GM18867 (cell line): ENCODE measurements around the gene RXRB.
"Not testable (repeated sequence)": the region's sequence is repeated elsewhere in the genome, so short reads cannot be mapped to it uniquely, and the experiment has no call there.

Source experiments
- ATAC-seq: cut with Tn5 transposase; IDR thresholded peaks from one replicate; pipeline ENCODE4 v1.9.1; 2021; ENCODE audit warnings: mild to moderate bottlenecking, moderate library complexity; ENCODE audit not compliant: unreplicated experiment

RXRB gene

GRCh38 chr6:33200219-33201146, at the start of gene RXRB, which contains the start of gene SLC39A7:
Gene RXRB (minus strand): TSS chr6:33200665. CDS start chr6:33200476, 189 bp downstream.
Gene SLC39A7 (plus strand): TSS chr6:33200867. CDS start chr6:33201246, 379 bp downstream.
- peak; percentile 54 for ATAC-seq

- ATAC-seq: no peak
Observed at GRCh38 chr6:33249732-33250630, 49.5 kb upstream of the RXRB start.

- ATAC-seq: peak; percentile 86
Observed at GRCh38 chr6:33248932-33249731, 48.7 kb upstream of the RXRB start.

GRCh38 chr6:33248643-33248931, 48.1 kb upstream of the RXRB start:
- ATAC-seq: peak; percentile 6

- peak; percentile 26 for ATAC-seq
Observed at GRCh38 chr6:33247977-33248642, 47.6 kb upstream of the RXRB start.

- no peak for ATAC-seq
Observed at GRCh38 chr6:33243476-33243875, 43.0 kb upstream of the RXRB start.

GRCh38 chr6:33241968-33242367, 41.5 kb upstream of the RXRB start:
- ATAC-seq: no peak

GRCh38 chr6:33237741-33238140, 37.3 kb upstream of the RXRB start:
- ATAC-seq: no peak

GRCh38 chr6:33236852-33237251, 36.4 kb upstream of the RXRB start:
- no peak for ATAC-seq

- ATAC-seq: no peak
Observed at GRCh38 chr6:33236328-33236727, 35.9 kb upstream of the RXRB start.

- ATAC-seq: no peak
Observed at GRCh38 chr6:33235221-33235634, 34.8 kb upstream of the RXRB start.

- ATAC-seq: not testable (repeated sequence)
Observed at GRCh38 chr6:33226503-33227120, 26.1 kb upstream of the RXRB start.

GRCh38 chr6:33217681-33218080, 17.2 kb upstream of the RXRB start:
- ATAC-seq: no peak

- no peak for ATAC-seq
Observed at GRCh38 chr6:33217246-33217645, 16.8 kb upstream of the RXRB start.

GRCh38 chr6:33216117-33216649, 15.7 kb upstream of the RXRB start:
- ATAC-seq: no peak

- no peak for ATAC-seq
Observed at GRCh38 chr6:33215271-33216116, 15.0 kb upstream of the RXRB start.

- ATAC-seq: no peak
Observed at GRCh38 chr6:33213989-33214335, 13.5 kb upstream of the RXRB start.

GRCh38 chr6:33213166-33213988, 12.9 kb upstream of the RXRB start:
- ATAC-seq: no peak
